ENCODE results near the gene NDFIP1.

DNA sequence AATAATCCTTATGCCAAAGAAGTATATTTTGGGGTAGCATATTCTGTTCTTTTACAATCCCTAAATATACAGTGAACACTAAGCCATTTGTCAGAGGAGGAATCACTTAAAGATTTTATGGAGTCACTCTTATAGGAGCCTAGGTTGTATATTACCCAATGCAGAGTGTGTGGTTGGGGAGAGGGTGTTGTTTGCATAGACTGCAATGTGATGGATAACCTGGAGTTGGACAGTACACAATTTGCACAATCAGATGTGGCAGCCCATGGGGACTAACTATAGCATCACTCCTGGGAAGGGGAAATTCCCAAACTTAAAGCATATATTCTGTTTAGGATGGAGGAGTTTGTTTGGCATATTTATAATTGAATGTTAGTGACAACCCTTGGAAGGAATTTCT lies 9.6 kb upstream of the NDFIP1 start:
- TF ChIP-seq MXD4 (CRISPR knock-in tag; IDR thresholded peaks at IDR 0.05) (no peak), FOXK1 (CRISPR knock-in tag; IDR thresholded peaks at IDR 0.05; ENCODE audit: borderline replicate concordance, low read depth) (no peak), ZNF451 (CRISPR knock-in tag; IDR thresholded peaks at IDR 0.05) (no peak), ZNF260 (CRISPR knock-in tag; IDR thresholded peaks at IDR 0.05; ENCODE audit: borderline replicate concordance, low read depth) (no peak), JDP2 (CRISPR knock-in tag; IDR thresholded peaks at IDR 0.05; ENCODE audit: borderline replicate concordance) (no peak), KLF12 (CRISPR knock-in tag; IDR thresholded peaks at IDR 0.05; ENCODE audit: borderline replicate concordance) (no peak), ZNF674 (CRISPR knock-in tag; IDR thresholded peaks at IDR 0.05; ENCODE audit: low read depth) (no peak)
- TF ChIP-seq, protein P1, sequence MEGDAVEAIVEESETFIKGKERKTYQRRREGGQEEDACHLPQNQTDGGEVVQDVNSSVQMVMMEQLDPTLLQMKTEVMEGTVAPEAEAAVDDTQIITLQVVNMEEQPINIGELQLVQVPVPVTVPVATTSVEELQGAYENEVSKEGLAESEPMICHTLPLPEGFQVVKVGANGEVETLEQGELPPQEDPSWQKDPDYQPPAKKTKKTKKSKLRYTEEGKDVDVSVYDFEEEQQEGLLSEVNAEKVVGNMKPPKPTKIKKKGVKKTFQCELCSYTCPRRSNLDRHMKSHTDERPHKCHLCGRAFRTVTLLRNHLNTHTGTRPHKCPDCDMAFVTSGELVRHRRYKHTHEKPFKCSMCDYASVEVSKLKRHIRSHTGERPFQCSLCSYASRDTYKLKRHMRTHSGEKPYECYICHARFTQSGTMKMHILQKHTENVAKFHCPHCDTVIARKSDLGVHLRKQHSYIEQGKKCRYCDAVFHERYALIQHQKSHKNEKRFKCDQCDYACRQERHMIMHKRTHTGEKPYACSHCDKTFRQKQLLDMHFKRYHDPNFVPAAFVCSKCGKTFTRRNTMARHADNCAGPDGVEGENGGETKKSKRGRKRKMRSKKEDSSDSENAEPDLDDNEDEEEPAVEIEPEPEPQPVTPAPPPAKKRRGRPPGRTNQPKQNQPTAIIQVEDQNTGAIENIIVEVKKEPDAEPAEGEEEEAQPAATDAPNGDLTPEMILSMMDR (CRISPR knock-in tag; IDR thresholded peaks at IDR 0.05), result no peak
- TF ChIP-seq, protein P2, sequence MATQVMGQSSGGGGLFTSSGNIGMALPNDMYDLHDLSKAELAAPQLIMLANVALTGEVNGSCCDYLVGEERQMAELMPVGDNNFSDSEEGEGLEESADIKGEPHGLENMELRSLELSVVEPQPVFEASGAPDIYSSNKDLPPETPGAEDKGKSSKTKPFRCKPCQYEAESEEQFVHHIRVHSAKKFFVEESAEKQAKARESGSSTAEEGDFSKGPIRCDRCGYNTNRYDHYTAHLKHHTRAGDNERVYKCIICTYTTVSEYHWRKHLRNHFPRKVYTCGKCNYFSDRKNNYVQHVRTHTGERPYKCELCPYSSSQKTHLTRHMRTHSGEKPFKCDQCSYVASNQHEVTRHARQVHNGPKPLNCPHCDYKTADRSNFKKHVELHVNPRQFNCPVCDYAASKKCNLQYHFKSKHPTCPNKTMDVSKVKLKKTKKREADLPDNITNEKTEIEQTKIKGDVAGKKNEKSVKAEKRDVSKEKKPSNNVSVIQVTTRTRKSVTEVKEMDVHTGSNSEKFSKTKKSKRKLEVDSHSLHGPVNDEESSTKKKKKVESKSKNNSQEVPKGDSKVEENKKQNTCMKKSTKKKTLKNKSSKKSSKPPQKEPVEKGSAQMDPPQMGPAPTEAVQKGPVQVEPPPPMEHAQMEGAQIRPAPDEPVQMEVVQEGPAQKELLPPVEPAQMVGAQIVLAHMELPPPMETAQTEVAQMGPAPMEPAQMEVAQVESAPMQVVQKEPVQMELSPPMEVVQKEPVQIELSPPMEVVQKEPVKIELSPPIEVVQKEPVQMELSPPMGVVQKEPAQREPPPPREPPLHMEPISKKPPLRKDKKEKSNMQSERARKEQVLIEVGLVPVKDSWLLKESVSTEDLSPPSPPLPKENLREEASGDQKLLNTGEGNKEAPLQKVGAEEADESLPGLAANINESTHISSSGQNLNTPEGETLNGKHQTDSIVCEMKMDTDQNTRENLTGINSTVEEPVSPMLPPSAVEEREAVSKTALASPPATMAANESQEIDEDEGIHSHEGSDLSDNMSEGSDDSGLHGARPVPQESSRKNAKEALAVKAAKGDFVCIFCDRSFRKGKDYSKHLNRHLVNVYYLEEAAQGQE (IDR thresholded peaks at IDR 0.05; ENCODE audit: borderline replicate concordance in 1 of 2, low read depth in 1 of 2, low read length in 2 of 2), result no peak
- TF ChIP-seq, protein P3, sequence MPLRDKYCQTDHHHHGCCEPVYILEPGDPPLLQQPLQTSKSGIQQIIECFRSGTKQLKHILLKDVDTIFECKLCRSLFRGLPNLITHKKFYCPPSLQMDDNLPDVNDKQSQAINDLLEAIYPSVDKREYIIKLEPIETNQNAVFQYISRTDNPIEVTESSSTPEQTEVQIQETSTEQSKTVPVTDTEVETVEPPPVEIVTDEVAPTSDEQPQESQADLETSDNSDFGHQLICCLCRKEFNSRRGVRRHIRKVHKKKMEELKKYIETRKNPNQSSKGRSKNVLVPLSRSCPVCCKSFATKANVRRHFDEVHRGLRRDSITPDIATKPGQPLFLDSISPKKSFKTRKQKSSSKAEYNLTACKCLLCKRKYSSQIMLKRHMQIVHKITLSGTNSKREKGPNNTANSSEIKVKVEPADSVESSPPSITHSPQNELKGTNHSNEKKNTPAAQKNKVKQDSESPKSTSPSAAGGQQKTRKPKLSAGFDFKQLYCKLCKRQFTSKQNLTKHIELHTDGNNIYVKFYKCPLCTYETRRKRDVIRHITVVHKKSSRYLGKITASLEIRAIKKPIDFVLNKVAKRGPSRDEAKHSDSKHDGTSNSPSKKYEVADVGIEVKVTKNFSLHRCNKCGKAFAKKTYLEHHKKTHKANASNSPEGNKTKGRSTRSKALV (CRISPR knock-in tag; IDR thresholded peaks at IDR 0.05), result no peak
- TF ChIP-seq, protein P4, sequence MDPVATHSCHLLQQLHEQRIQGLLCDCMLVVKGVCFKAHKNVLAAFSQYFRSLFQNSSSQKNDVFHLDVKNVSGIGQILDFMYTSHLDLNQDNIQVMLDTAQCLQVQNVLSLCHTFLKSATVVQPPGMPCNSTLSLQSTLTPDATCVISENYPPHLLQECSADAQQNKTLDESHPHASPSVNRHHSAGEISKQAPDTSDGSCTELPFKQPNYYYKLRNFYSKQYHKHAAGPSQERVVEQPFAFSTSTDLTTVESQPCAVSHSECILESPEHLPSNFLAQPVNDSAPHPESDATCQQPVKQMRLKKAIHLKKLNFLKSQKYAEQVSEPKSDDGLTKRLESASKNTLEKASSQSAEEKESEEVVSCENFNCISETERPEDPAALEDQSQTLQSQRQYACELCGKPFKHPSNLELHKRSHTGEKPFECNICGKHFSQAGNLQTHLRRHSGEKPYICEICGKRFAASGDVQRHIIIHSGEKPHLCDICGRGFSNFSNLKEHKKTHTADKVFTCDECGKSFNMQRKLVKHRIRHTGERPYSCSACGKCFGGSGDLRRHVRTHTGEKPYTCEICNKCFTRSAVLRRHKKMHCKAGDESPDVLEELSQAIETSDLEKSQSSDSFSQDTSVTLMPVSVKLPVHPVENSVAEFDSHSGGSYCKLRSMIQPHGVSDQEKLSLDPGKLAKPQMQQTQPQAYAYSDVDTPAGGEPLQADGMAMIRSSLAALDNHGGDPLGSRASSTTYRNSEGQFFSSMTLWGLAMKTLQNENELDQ (CRISPR knock-in tag; IDR thresholded peaks at IDR 0.05; ENCODE audit: borderline replicate concordance), result no peak
